ENCODE data around the gene NOXRED1.
"Not testable (repeated sequence)": the region's sequence is repeated elsewhere in the genome, so short reads cannot be mapped to it uniquely, and the experiment has no call there.

- not testable (repeated sequence) for TF ChIP-seq TAF1 (IDR thresholded peaks at IDR 0.05; ENCODE audit: low read depth); CTCF (IDR thresholded peaks at IDR 0.05; ENCODE audit: poor library complexity, severe bottlenecking)
These were observed 7.2 kb downstream of the NOXRED1 start for GRCh38 chr14:77416098-77416497.

Measured in neural cell (in vitro differentiated cells).